ENCODE results near the gene FKBP4.

FKBP4 gene

GRCh38 chr12:2794191-2794735 is 507 bp upstream of the FKBP4 start:
- H3K27ac Mint-ChIP-seq = no peak overlapping the region
- H3K4me1 Mint-ChIP-seq (ENCODE audit: low read depth) = peaks cover 16% of the 10 kb centered on the region
- H3K36me3 Mint-ChIP-seq (ENCODE audit: low read depth) = peaks cover 14% of the 10 kb centered on the region
- H3K4me3 Mint-ChIP-seq = peak overlapping the region; percentile 77
- peaks cover 19% of the 10 kb centered on the region for H3K27me3 Mint-ChIP-seq (ENCODE audit: low read depth)
- no peaks in the 10 kb centered on the region for H3K9me3 Mint-ChIP-seq

- Mint-ChIP-seq H3K27ac (peak overlapping the region; percentile 85), H3K27me3 (ENCODE audit: low read depth) (peaks cover 19% of the 10 kb centered on the region), H3K4me3 (peak overlapping the region; percentile 93), H3K9me3 (no peaks in the 10 kb centered on the region), H3K36me3 (ENCODE audit: low read depth) (peaks cover 25% of the 10 kb centered on the region), H3K4me1 (ENCODE audit: low read depth) (peaks cover 16% of the 10 kb centered on the region)
Measured at GRCh38 chr12:2795291-2796186, 769 bp downstream of the FKBP4 start.

- Mint-ChIP-seq H3K9me3 (no peaks in the 10 kb centered on the region), H3K4me1 (ENCODE audit: low read depth) (peaks cover 16% of the 10 kb centered on the region), H3K4me3 (peak overlapping the region; percentile 93), H3K36me3 (ENCODE audit: low read depth) (peaks cover 29% of the 10 kb centered on the region), H3K27me3 (ENCODE audit: low read depth) (peaks cover 19% of the 10 kb centered on the region), H3K27ac (peak overlapping the region; percentile 85)
Measured at GRCh38 chr12:2796187-2796666, 1.5 kb downstream of the FKBP4 start.

GRCh38 chr12:2797721-2798418 is 3.1 kb downstream of the FKBP4 start:
- Mint-ChIP-seq H3K4me1 (ENCODE audit: low read depth) (peaks cover 16% of the 10 kb centered on the region), H3K27me3 (ENCODE audit: low read depth) (peaks cover 12% of the 10 kb centered on the region)

GRCh38 chr12:2800046-2800570 is 5.3 kb downstream of the FKBP4 start:
- Mint-ChIP-seq H3K4me1 (ENCODE audit: low read depth) (peaks cover 16% of the 10 kb centered on the region), H3K9me3 (no peaks in the 10 kb centered on the region), H3K27ac (peak overlapping the region; percentile 16), H3K4me3 (no peak overlapping the region), H3K27me3 (ENCODE audit: low read depth) (no peaks in the 10 kb centered on the region), H3K36me3 (ENCODE audit: low read depth) (peaks cover 50% of the 10 kb centered on the region)

More at GRCh38 chr12:2797721-2798418, 3.1 kb downstream of the FKBP4 start:
- no peak overlapping the region for H3K4me3 Mint-ChIP-seq
- peaks cover 36% of the 10 kb centered on the region for H3K36me3 Mint-ChIP-seq (ENCODE audit: low read depth)
- H3K27ac Mint-ChIP-seq = no peak overlapping the region
- no peaks in the 10 kb centered on the region for H3K9me3 Mint-ChIP-seq

- H3K4me3 Mint-ChIP-seq = no peak overlapping the region
- H3K36me3 Mint-ChIP-seq (ENCODE audit: low read depth) = peaks cover 52% of the 10 kb centered on the region
- H3K9me3 Mint-ChIP-seq = no peaks in the 10 kb centered on the region
- H3K4me1 Mint-ChIP-seq (ENCODE audit: low read depth) = peaks cover 15% of the 10 kb centered on the region
- H3K27ac Mint-ChIP-seq = no peak overlapping the region
- no peaks in the 10 kb centered on the region for H3K27me3 Mint-ChIP-seq (ENCODE audit: low read depth)
Measured at GRCh38 chr12:2801044-2801783, 6.4 kb downstream of the FKBP4 start.

- no peak overlapping the region for H3K27ac Mint-ChIP-seq
- H3K4me1 Mint-ChIP-seq (ENCODE audit: low read depth) = peaks cover 4% of the 10 kb centered on the region
- H3K27me3 Mint-ChIP-seq (ENCODE audit: low read depth) = no peaks in the 10 kb centered on the region
- H3K4me3 Mint-ChIP-seq = no peak overlapping the region
- peaks cover 43% of the 10 kb centered on the region for H3K36me3 Mint-ChIP-seq (ENCODE audit: low read depth)
- no peaks in the 10 kb centered on the region for H3K9me3 Mint-ChIP-seq
Measured at GRCh38 chr12:2803635-2804392, 9.0 kb downstream of the FKBP4 start.

GRCh38 chr12:2804393-2805142 is 9.8 kb downstream of the FKBP4 start:
- no peak overlapping the region for H3K27ac Mint-ChIP-seq
- H3K9me3 Mint-ChIP-seq = no peaks in the 10 kb centered on the region
- peaks cover 36% of the 10 kb centered on the region for H3K36me3 Mint-ChIP-seq (ENCODE audit: low read depth)
- no peak overlapping the region for H3K4me3 Mint-ChIP-seq
- H3K27me3 Mint-ChIP-seq (ENCODE audit: low read depth) = no peaks in the 10 kb centered on the region
- peaks cover 2% of the 10 kb centered on the region for H3K4me1 Mint-ChIP-seq (ENCODE audit: low read depth)

- H3K9me3 Mint-ChIP-seq = no peaks in the 10 kb centered on the region
- H3K27ac Mint-ChIP-seq = no peak overlapping the region
- no peaks in the 10 kb centered on the region for H3K27me3 Mint-ChIP-seq (ENCODE audit: low read depth)
- peaks cover 2% of the 10 kb centered on the region for H3K4me1 Mint-ChIP-seq (ENCODE audit: low read depth)
- no peak overlapping the region for H3K4me3 Mint-ChIP-seq
- H3K36me3 Mint-ChIP-seq (ENCODE audit: low read depth) = peaks cover 33% of the 10 kb centered on the region
Measured at GRCh38 chr12:2805143-2805520, 10.4 kb downstream of the FKBP4 start.

- Mint-ChIP-seq H3K27me3 (ENCODE audit: low read depth) (no peaks in the 10 kb centered on the region), H3K9me3 (no peaks in the 10 kb centered on the region), H3K27ac (no peak overlapping the region), H3K36me3 (ENCODE audit: low read depth) (peaks cover 22% of the 10 kb centered on the region), H3K4me1 (ENCODE audit: low read depth) (peaks cover 6% of the 10 kb centered on the region), H3K4me3 (no peak overlapping the region)
Measured at GRCh38 chr12:2806700-2807099, 11.9 kb downstream of the FKBP4 start.

- no peaks in the 10 kb centered on the region for H3K27me3 Mint-ChIP-seq (ENCODE audit: low read depth)
- H3K4me3 Mint-ChIP-seq = peak overlapping the region; percentile 100
- no peaks in the 10 kb centered on the region for H3K9me3 Mint-ChIP-seq
- peak overlapping the region; percentile 55 for H3K27ac Mint-ChIP-seq
- H3K4me1 Mint-ChIP-seq (ENCODE audit: low read depth) = peaks cover 14% of the 10 kb centered on the region
- H3K36me3 Mint-ChIP-seq (ENCODE audit: low read depth) = no peaks in the 10 kb centered on the region
Measured at GRCh38 chr12:2811801-2812200, 17.0 kb downstream of the FKBP4 start.

- Mint-ChIP-seq H3K9me3 (no peaks in the 10 kb centered on the region), H3K27ac (peak within 1 kb of the TSS; percentile 100), H3K4me3 (peak within 1 kb of the TSS; percentile 100), H3K36me3 (ENCODE audit: low read depth) (no peaks in the 10 kb centered on the region), H3K27me3 (ENCODE audit: low read depth) (no peaks in the 10 kb centered on the region), H3K4me1 (ENCODE audit: low read depth) (peaks cover 14% of the 10 kb centered on the region)
Measured at GRCh38 chr12:2812290-2813213, 17.8 kb downstream of the FKBP4 start, which contains the start of gene ITFG2. TSS of gene ITFG2 (plus strand) at chr12:2812668. CDS start at chr12:2812761, 93 bp downstream.
